ENCODE measurements around the gene ZNF732. TPM values are rescaled to one million over a fixed set of nuclear protein-coding genes. Genes with fewer than 3 reads are reported as not detected.
"Not testable (repeated sequence)": the region's sequence is repeated elsewhere in the genome, so short reads cannot be mapped to it uniquely, and the experiment has no call there.

Gene ZNF732
- total RNA-seq (2014; rRNA removed; shearing (Covaris generic)) = not detected in 2 replicates

DNA sequence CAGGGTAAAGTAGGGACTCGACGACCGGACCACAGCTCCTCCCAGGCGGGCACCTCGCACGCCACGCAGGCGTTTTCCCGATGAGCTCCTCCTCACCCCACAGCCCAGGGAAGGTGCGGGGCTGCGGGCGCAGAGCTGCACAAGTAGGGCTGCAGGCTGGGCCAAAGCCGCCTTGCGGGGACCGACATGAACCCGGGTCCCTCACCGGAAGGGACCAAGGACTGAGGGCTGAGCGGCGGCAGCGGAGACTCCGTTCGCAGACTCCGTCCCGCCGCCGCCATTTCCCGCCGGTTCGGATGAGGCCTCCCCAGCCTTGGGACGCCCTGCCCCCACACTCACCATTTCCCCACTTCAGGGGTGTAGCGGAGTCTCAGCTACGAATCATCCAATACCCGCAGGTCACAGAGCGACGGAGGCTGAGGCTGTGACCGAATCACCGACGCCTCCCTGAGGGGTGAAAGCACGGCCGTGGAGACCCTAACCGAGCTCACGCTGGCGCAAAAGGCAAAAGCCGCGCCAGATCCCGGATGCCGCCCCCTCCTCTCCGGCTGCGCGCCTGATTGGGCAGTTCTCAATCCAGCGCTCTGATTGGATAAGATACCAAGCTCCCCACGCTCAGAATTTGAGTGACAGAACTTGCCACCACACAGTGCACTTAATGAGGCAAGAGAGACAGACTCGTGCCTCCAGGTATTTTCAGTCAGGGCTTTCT lies at the start of gene ZNF732:
TSS of gene ZNF732 (minus strand) at position 506 of the 712 bp plus-strand sequence. CDS start at position 342, 164 bp downstream.
- no peak for DNase-seq (ENCODE audit: low read depth)

DNA sequence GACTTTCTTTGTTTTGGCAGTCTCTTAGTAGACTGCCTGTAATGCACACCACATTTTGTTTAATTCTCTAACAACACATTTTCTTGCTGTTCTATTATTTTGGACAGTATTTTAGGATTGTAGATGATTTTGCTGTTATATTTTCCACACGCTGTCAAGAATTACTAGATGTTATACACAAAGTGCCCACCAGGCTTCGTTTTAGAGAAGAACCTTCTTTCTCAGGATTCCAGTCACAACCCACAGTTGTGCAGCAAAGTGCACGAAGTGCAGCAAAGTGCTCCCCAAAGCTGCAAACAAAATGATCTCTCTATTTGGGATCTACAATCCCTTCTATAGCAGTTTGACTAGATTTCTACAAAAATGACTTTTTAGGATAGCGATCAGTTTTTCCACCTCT lies 34.7 kb upstream of the ZNF732 start:
- DNase-seq (ENCODE audit: low read depth) = no peak

DNA sequence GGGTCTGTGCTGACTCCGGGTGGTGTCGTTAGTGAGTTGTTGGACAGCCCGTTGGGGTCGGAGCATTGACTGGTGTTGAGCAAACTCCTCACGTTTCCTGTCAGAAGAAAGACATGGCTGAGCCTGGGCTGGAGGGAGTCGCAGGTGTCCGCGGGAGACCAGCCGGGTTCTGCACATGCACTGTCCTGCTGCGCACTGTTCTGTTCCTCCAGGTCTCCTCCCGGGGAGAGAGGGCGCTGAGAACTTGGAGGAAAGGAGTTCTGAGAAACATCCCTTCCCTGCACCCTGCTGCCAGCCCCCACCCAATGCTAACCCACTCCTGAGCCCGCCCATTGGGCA lies 33.5 kb upstream of the ZNF732 start:
- no peak for DNase-seq (ENCODE audit: low read depth)

DNA sequence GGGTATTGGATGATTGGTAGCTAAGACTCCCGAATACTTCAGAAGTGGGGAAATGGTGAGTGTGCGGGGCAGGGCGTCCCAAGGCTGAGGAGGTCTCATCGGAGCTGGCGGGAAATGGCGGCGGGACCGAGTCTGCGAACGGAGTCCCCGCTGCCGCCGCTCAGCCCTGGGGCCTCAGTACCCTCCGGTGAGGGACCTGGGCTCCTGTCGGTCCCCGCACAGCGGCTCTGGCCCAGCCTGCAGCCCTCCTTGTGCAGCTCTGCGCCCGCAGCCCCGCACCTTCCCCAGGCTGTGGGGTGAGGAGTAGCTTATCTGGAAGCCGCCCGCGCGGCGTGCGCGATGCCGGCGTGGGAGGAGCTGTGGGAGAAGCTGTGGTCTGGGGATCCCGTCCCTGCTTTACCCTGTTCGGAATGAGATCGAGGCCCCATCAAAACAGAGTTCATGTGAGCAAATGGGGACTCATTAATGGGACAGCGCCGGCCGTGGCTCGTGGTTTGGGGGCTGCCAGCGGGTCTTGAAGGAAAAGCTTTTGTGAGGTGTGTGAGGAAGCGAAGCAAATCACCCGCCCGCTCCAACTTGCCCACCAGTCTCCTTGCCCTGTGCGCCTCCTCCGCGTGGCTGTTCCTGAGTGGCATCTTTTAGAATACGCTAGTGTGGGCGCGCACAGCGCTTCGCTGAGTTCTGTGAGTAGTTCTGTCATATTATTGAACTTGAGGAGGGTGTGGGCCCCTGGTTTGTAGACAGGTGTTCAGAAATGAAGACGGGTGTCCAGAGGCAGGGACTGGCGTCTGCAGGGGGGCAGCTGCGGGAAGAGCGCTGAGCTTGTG lies 32.9 kb upstream of the ZNF732 start:
- DNase-seq (ENCODE audit: low read depth) = peak; percentile 26

DNA sequence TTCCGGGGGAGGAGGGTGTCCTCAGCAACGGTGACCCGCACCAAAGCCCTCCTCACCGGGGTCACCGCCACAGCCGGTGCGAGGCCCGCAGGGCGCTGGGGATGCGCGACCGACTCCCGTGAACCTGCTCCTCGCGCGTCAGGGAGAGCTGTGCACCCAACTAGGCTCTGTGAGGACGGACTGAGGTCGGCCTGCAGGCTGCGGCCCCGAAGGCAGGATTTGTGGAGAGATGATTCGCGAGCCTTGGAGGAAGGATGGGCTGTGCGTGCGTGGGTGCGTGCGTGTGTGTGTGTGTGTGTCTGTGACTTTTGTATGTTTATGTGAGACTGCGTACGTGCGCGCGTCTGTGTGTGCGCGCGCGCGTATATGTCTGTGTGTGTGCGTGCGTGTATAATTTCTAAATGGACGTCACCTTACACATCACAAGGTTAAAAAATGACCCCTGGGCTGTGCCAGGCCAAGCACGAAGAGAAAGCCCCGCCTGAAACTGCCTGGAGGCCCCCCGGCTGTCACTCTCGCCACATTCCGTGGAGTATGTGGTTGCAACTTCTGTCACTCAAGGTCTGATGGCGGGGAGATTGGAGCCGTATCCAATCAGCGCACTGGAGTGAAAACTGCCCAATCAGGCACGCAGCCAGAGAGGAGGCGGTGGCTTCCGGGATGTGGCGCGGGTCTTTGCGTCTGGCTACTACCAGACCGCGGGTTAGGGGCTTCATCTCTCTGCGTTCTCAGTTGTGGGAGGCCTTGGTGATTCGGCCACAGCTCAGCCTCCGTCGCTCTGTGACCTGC lies 32.1 kb upstream of the ZNF732 start, which contains the start of gene ZNF141:
TSS of gene ZNF141 (plus strand) at position 672 of the 789 bp plus-strand sequence. CDS start 170 bp downstream, outside the sequence.
- DNase-seq (ENCODE audit: low read depth) = peak; percentile 96

DNA sequence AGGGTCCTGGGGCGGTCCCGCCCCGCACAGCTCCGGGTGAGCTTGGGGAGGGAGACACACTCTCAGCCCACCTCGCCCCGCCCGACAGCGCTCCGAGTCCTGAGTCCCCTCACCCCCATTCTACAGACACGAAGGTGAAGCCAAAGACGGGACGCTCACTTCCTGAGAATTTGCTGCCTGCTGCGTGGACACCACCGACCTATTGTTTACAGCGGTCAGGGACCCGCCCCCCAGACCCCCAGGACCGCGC lies 31.5 kb upstream of the ZNF732 start:
- DNase-seq (ENCODE audit: low read depth) = no peak

DNA sequence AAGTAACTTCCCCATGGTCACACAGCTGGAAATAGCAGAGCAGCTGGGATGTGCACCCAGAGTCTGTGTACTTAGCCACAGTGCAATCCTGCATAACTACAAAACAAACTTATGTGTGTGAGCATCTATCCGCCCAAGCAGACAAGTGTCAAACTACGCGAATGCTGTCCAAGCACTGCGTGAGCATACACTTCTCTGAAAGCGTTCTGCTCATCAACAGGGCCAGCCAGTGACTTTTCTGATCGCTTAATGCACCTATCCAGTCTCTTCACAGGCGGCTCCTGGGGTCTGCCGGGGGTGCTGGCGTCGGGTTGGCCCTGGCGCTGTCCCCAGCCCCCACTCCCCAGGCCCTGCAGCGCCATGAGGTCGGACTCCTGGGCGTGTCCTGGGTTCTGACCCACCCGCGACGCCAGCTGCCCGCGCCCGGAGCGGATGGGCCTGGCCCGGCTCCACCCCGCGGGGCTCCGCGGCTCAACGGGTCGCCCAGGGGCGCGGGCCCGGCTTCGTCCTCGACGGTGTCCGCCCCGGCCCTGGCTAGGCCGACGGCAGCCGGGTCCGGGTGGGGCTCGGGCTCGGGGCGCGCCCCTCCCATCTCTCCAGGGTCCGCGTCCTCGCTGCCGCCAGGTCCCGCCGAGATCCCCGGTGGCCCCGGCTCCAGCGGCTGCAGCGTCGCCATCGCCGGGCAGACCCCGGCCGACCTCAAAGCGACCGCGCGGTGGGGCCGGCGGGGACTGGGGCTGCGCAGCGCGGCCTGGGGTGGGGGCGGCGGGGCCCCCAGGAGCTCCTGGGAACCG lies 31.0 kb upstream of the ZNF732 start:
- no peak for DNase-seq (ENCODE audit: low read depth)

DNA sequence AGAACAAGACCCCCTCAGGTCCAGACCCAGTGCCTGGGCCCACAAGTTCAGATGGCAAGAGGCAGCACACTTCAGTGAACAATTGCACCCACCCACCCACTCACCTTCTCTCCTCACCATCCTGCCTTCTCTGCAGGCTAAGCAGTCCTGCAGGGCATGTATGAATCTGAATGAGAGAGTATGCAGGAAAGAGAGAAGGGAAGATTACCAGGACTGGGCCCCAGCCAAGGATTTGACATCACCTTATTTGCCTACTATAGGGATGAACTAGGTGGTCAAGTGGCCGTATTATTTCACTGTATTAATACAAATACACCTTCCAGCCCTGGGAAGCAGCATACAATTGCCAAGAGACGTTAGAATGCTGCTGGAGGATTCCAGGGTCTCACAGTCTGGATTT lies 30.2 kb upstream of the ZNF732 start:
- no peak for DNase-seq (ENCODE audit: low read depth)

DNA sequence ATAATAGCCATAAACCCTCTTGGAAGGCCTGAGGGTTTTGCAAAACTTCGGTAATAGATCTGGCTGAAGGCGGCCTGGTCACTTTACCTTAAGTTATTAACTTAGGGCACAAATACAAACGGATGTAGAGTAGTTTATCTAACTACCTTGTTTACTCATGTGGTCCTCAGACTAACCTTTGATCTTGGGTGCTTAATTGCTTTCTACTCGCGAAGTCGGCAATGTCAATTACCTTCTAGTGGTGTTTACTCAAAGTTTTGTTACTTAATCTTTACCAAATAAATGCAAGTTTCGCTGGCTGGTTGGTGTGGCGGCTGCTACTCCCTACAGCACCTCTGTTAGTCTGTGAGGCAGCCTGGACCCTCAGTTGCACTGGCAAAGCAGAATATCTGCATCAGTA lies 23.5 kb upstream of the ZNF732 start:
- no peak for DNase-seq (ENCODE audit: low read depth)

DNA sequence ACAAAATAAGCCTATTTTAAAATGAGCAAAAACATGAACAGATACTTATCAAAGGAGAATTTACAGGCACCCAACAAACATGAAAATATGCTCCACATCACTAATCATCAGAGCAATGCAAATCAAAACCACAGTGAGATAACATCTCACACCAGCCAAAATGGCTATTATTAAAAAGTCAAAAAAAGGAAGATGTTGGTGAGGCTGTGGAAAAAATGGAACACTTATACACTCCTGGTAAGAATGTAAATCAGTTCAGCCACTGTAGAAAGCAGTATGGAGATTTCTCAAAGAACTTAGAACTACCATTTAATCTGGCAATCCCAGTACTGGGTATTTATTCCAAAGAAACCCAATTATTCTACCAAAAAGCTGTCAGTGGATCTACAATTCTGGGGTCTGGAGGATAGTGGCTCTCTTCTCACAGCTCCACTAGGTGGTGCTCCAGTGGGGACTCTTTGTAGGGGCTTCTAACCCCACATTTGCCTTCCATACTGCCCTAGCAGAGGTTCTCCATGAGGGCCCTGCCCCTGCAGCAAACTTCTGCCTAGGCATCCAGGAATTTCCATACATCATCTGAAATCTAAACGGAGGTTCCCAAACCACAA lies 9.1 kb upstream of the ZNF732 start:
- DNase-seq (ENCODE audit: low read depth) = no peak

DNA sequence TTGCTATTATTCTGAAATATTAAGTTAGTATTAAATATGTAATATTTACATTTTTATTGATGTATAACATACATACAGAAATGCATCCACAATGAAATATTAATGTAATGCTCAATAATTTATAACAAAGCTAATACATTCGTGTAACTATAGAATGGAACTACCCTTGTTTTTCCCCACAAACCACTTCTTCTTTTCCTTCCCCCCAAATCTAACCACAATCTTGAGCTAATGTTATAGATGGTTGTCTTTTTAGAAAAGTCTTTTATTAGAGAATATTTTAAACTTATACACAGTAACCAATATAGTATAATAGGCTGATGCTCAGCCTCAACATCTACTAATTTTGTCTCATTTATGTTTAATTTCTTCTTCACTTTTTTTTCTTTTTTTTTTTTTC lies 4.5 kb upstream of the ZNF732 start:
- DNase-seq (ENCODE audit: low read depth) = no peak

DNA sequence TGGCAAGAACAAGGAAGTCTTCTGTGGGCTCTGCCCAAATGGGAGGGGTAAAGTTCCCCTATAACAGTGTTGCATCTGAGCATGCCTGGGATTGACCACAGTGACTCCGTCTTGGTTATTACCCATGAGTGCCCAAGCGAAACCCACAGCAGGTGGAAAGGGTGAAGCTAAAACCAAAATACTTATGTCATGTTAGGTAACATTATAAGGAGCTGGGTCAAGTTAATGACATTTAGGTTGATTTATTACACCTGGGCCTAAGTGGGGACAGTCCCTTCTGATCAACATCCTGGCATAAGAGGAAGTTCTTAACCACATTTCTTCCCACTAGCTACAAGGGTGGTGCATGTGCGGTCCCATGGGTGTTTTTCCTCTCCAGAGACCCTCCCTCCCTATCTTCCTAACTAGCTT lies 1.3 kb upstream of the ZNF732 start:
- no peak for DNase-seq (ENCODE audit: low read depth)

DNA sequence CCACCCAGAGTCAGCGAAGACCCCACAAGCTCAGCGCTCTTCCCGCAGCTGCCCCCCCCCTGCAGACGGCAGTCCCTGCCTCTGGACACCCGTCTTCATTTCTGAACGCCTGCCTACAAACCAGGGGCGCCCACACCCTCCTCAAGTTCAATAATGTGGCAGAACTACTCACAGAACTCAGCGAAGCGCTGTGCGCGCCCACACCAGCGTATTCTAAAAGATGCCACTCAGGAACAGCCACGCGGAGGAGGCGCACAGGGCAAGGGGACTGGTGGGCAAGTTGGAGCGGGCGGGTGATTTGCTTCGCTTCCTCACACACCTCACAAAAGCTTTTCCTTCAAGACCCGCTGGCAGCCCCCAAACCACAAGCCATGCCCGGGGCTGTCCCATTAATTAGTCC lies 758 bp downstream of the ZNF732 start:
- DNase-seq (ENCODE audit: low read depth) = not testable (repeated sequence)

DNA sequence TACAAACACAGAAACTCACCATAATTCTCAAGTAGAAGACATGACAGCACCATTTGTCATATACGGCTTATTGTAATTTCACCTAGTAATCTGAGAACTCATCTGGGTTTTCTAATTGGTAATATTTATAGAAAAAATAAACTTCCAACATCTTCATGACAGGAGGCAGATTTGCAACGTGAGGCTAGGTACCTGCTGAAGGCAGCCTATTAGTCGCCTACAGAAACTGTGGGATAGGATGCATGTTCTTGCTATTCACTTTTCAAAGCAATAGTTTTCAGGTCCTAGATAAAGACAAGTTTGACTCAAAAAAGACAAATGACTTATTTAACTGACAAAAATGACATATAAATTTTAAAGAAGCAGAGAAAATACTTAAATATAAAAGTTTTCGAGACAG lies 2.9 kb downstream of the ZNF732 start:
- DNase-seq (ENCODE audit: low read depth) = no peak

DNA sequence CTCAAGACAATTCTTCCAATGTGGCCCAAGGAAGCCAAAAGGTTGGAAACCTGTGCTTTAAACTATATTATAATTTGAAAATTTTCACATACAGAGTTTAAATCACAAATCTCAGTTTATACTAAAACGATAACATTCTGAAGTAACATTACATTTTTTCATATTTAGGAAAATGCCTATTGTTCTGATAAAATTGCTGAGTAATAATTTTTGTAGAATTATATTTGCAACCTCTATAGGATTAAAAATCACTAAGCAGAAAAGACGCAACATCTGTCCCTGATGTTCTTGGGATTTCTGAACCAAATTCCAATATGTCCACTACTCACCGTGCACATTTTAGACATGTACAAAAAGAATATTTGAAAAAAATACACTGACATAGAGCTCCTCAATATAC lies 10.5 kb downstream of the ZNF732 start:
- no peak for DNase-seq (ENCODE audit: low read depth)

DNA sequence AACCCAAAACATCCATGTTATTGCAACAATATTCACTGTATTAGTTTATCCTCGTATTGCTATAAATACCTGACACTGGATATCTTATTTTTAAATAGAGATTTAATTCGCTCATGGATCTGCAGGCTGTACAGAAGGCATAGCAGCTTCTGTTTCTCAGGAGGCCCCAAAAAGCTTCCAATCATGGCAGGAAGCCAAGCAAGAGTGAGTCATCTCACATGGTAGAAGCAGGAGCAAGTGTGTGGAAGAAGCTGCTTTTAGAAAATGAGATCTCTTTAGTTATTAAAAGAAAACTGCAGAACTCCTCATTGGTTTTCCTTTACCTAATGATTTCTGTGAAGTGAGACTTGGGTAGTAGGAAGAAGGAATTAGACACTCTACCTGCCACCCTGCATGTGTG lies 16.4 kb downstream of the ZNF732 start:
- peak; percentile 2 for DNase-seq (ENCODE audit: low read depth)

DNA sequence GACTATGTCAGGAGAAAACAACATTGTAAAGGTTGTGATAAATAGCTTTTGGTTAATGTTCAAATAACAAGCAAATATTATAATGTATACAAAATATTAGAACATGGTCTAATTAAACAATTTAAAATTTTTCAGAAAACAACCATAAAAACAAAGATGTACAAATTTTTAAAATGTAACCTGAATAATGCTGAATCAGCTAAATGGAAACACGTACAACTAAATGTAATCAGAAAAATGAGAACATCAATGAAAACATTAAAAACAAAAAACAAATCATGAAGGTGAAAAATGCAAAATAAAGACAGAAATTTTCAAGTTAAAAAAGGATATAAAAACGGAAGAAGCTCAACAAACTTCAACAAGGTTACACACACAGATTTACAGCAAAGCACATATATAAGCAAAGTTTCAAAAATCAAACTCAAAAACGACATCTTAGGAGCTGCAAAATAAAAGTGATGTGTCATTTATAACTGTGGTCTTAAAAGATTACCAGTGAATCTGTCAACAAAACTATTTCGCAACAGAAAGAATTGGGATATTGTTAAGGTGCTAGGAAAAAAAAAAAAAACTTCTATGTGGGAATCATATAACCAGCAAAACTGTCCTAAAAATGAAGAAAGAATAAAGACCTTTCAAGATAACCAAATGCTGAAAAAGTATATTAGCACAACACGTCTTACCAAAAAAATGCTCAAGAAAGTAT lies 31.8 kb downstream of the ZNF732 start:
- DNase-seq (ENCODE audit: low read depth) = no peak

DNA sequence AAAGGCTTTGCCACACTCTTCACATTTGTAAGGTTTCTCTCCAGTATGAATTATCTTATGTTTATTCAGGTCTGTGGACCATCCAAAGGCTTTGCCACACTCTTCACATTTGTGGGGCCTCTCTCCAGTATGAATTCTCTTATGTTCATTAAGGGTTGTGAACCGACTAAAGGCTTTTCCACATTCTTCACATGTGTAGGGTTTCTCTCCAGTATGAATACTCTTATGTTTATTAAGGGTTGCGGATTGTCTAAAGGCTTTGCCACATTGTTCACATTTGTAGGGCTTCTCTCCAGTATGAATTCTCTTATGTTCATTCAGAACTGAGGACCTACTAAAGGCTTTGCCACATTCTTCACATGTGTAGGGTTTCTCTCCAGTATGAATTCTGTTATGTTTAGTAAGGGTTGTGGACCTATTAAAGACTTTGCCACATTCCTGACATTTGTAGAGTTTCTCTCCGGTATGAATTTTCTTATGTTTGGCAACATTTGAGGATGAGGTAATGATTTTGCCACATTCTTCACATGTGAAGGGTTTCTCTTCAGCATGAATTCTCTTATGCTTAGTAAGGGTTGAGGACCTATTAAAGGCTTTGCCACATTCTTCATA lies 33.7 kb downstream of the ZNF732 start:
- DNase-seq (ENCODE audit: low read depth) = no peak

DNA sequence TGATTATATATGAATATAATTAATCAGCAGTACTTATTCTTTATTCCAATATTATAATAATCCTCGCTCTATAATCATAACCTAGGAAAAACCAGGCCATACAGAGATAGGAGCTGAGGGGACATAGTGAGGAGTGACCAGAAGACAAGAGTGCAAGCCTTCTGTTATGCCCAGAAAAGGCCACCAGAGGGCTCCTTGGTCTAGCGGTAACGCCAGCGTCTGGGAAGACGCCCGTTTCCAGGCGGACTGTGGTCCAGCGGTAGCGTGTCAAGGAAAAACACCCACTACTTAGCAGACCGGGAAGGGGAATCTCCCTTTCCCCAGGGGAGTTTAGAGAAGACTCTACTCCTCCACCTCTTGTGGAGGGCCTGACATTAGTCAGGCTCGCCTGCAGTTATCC lies 46.0 kb downstream of the ZNF732 start:
- not testable (repeated sequence) for DNase-seq (ENCODE audit: low read depth)

DNA sequence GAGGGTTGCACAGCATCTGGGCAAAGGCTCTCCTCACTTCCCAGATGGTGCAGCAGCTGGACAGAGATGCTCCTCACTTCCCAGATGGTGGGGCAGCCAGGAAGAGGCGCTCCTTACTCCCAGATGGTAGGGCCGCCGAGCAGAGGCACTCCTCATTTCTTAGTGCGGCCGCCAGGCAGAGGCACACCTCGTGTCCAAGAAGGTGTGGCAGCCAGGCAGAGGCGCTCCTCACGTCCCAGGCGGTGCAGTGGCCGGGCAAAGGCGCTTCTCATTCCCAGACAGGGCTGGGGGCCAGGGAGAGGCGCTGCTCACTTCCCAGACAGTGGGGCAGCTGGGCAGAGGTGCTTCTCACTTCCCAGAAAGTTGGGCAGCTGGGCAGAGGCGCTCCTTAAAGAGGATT lies 48.8 kb downstream of the ZNF732 start:
- DNase-seq (ENCODE audit: low read depth) = no peak
